SK-N-SH (cell line): ENCODE data around the gene CUL9. TPM values are rescaled to one million over a fixed set of nuclear protein-coding genes. Genes with fewer than 3 reads are reported as not detected.

ENCODE experiments used
- CTCF ChIA-PET: fragments of 300-600, 350-600 bp; formaldehyde crosslinking; extraction: SDS; loops from one replicate; lab custom pipeline; 2021; lab: Yijun Ruan, JAX
- POLR2A ChIA-PET: fragments of 350-600 bp; sonication (Branson Sonifier 250); formaldehyde crosslinking; extraction: SDS; loops from one replicate; lab custom pipeline; 2020; ENCODE audit warnings: antibody characterized with exemption, inconsistent platforms; lab: Yijun Ruan, JAX
- DNase-seq: peaks from one replicate; pipeline ENCODE4 v3.0.0; 2012
- H2AFZ ChIP-seq: fragments of 200-600 bp; sonication (generic); 2 replicates; pipeline ENCODE4 v1.8.1; 2016; ENCODE audit warnings: antibody characterized with exemption, mild to moderate bottlenecking, low read depth
- H3F3A ChIP-seq: fragments of 200-600 bp; sonication (generic); replicated peaks from 2 replicates; pipeline ENCODE3; 2016; ENCODE audit warnings: antibody characterized with exemption, mild to moderate bottlenecking; ENCODE audit not compliant: insufficient read depth
- H3K27ac ChIP-seq, 2 experiments: fragments of 200-500 bp in 1 of 2; fragments of 200-600 bp in 1 of 2; sonication (Bioruptor generic) in 1 of 2; sonication (generic), shearing (Covaris generic) in 1 of 2; 2 replicates each; pipeline versions ENCODE4 v1.5.1 to v1.6.1; 2014 to 2016; ENCODE audit warnings: low read depth in 2 of 2, inconsistent platforms in 1 of 2, low read length in 1 of 2, mild to moderate bottlenecking in 1 of 2, mixed read lengths in 1 of 2
- H3K27me3 ChIP-seq: fragments of 200-600 bp; sonication (generic), shearing (Covaris generic); 2 replicates; pipeline ENCODE4 v1.6.1; 2016; ENCODE audit warnings: mixed run types; ENCODE audit not compliant: insufficient read depth
- H3K36me3 ChIP-seq, 2 experiments: fragments of 200-500 bp in 1 of 2; fragments of 200-600 bp in 1 of 2; sonication (Bioruptor generic) in 1 of 2; sonication (generic) in 1 of 2; replicated peaks in 1 of 2; 2 replicates each; pipeline versions ENCODE3 to v1.5.1; 2014 to 2016; ENCODE audit warnings: low read length in 1 of 2, mild to moderate bottlenecking in 1 of 2; ENCODE audit not compliant: insufficient read depth in 2 of 2, control insufficient read depth in 1 of 2
- H3K4me1 ChIP-seq, 2 experiments: fragments of 200-500 bp in 1 of 2; fragments of 200-600 bp in 1 of 2; sonication (Bioruptor generic) in 1 of 2; sonication (generic), shearing (Covaris generic) in 1 of 2; 2 replicates each; pipeline versions ENCODE4 v1.5.1 to v1.6.1; 2014 to 2016; ENCODE audit warnings: low read depth in 1 of 2, low read length in 1 of 2, mixed run types in 1 of 2; ENCODE audit not compliant: insufficient read depth in 2 of 2, control insufficient read depth in 1 of 2
- H3K4me2 ChIP-seq: fragments of 200-600 bp; sonication (generic), shearing (Covaris generic); 2 replicates; pipeline ENCODE4 v1.6.1; 2017; ENCODE audit warnings: mixed run types
- H3K4me3 ChIP-seq, 2 experiments: fragments of 200-500 bp in 1 of 2; fragments of 200-600 bp in 1 of 2; sonication (Bioruptor generic) in 1 of 2; sonication (generic), shearing (Covaris generic) in 1 of 2; 2 replicates each; pipeline versions ENCODE4 v1.5.1 to v1.8.1; 2014 to 2016; ENCODE audit warnings: low read depth in 2 of 2, inconsistent platforms in 1 of 2, low read length in 1 of 2, mild to moderate bottlenecking in 1 of 2, mixed read lengths in 1 of 2, moderate library complexity in 1 of 2
- H3K79me2 ChIP-seq: fragments of 200-600 bp; sonication (generic); 2 replicates; pipeline ENCODE4 v1.8.1; 2017; ENCODE audit warnings: mild to moderate bottlenecking; ENCODE audit not compliant: insufficient read depth
- H3K9ac ChIP-seq: fragments of 200-600 bp; sonication (generic); 2 replicates; pipeline ENCODE4 v1.6.1; 2017; ENCODE audit warnings: mixed run types
- H3K9me2 ChIP-seq: fragments of 200-600 bp; sonication (generic); 2 replicates; pipeline ENCODE4 v1.6.1; 2017; ENCODE audit warnings: mixed run types
- H3K9me3 ChIP-seq: fragments of 200-600 bp; sonication (generic); 2 replicates; pipeline ENCODE4 v1.6.1; 2017; ENCODE audit warnings: mixed run types, mild to moderate bottlenecking, moderate library complexity
- H4K20me1 ChIP-seq: fragments of 200-600 bp; sonication (generic); 2 replicates; pipeline ENCODE4 v1.6.1; 2017; ENCODE audit warnings: mild to moderate bottlenecking, mixed run types; ENCODE audit not compliant: insufficient read depth
- ELF1 ChIP-seq: IDR thresholded peaks from 2 replicates; pipeline ENCODE4 v1.4.0; 2012
- EP300 ChIP-seq, 2 experiments: IDR thresholded peaks; 2 replicates each; pipeline versions ENCODE4 v1.4.0 to v1.6.1; 2012; ENCODE audit warnings: borderline replicate concordance in 1 of 2, low read depth in 1 of 2, low read length in 1 of 2
- EZH2phosphoT487 ChIP-seq: fragments of 200-600 bp; sonication (generic); IDR thresholded peaks from 2 replicates; pipeline ENCODE4 v1.6.1; 2017; ENCODE audit warnings: low read depth, mixed run types, mild to moderate bottlenecking, antibody characterized with exemption, moderate library complexity, borderline replicate concordance
- FOSL2 ChIP-seq: IDR thresholded peaks from 2 replicates; pipeline ENCODE4 v1.4.0; 2012; ENCODE audit warnings: low read depth, mild to moderate bottlenecking, moderate library complexity, borderline replicate concordance
- FOXJ3 ChIP-seq: sonication (generic); formaldehyde crosslinking; IDR thresholded peaks from 2 replicates; pipeline ENCODE4 v1.5.1; 2020; ENCODE audit warnings: mild to moderate bottlenecking, missing genetic modification reagents
- FOXM1 ChIP-seq: IDR thresholded peaks from 2 replicates; pipeline ENCODE4 v1.4.0; 2012; ENCODE audit warnings: low read depth, mild to moderate bottlenecking
- GATA2 ChIP-seq: sonication (generic); formaldehyde crosslinking; IDR thresholded peaks from 2 replicates; pipeline ENCODE4 v1.5.0; 2020; ENCODE audit warnings: mild to moderate bottlenecking, missing genetic modification reagents
- MXI1 ChIP-seq: IDR thresholded peaks from 2 replicates; pipeline ENCODE4 v1.6.1; 2012; ENCODE audit warnings: mild to moderate bottlenecking, low read depth, low read length, improper control_type of control experiment
- NFIC ChIP-seq: IDR thresholded peaks from 2 replicates; pipeline ENCODE4 v1.4.0; 2012; ENCODE audit warnings: borderline replicate concordance
- NRF1 ChIP-seq: IDR thresholded peaks from 2 replicates; pipeline ENCODE4 v1.6.1; 2012; ENCODE audit warnings: low read depth, mild to moderate bottlenecking, low read length
- RAD21 ChIP-seq: IDR thresholded peaks from 2 replicates; pipeline ENCODE4 v1.6.1; 2012; ENCODE audit warnings: mild to moderate bottlenecking, low read length
- RCOR1 ChIP-seq: fragments of 150-350 bp; IDR thresholded peaks from 2 replicates; pipeline ENCODE4 v1.6.1; 2017; ENCODE audit warnings: antibody characterized with exemption, low read length
- RFX5 ChIP-seq: IDR thresholded peaks from 2 replicates; pipeline ENCODE4 v1.6.1; 2012; ENCODE audit warnings: mild to moderate bottlenecking, improper control_type of control experiment, low read length
- RXRA ChIP-seq: IDR thresholded peaks from 2 replicates; pipeline ENCODE4 v1.4.0; 2012; ENCODE audit warnings: low read depth, mild to moderate bottlenecking, borderline replicate concordance
- TCF12 ChIP-seq: IDR thresholded peaks from 2 replicates; pipeline ENCODE4 v1.4.0; 2012
- TEAD4 ChIP-seq: IDR thresholded peaks from 2 replicates; pipeline ENCODE4 v1.4.0; 2012; ENCODE audit warnings: mild to moderate bottlenecking, borderline replicate concordance; ENCODE audit not compliant: insufficient read depth
- WGBS: methylation state at CpG from one replicate; pipeline ENCODE4 v1.1.6; 2017; ENCODE audit warnings: low lambda C conversion rate; 5-methylcytosine and 5-hydroxymethylcytosine counted together
- polyA plus RNA-seq, 3 experiments: library from polyadenylated mRNA; depleted of rRNA; stranded (reverse); fragments of >200 nt; gene quantifications; 2 replicates each; pipeline ENCODE4 v1.2.3, GENCODE V29; 2012
- TF ChIP-seq, protein P1 (sequence below): IDR thresholded peaks from 2 replicates; pipeline ENCODE4 v1.4.0; 2012; ENCODE audit warnings: low read depth, borderline replicate concordance
- TF ChIP-seq, protein P2 (sequence below): IDR thresholded peaks from 2 replicates; pipeline ENCODE4 v1.4.0; 2012; ENCODE audit warnings: low read depth, borderline replicate concordance
- TF ChIP-seq, protein P3 (sequence below): IDR thresholded peaks from 2 replicates; pipeline ENCODE4 v1.6.1; 2012; ENCODE audit warnings: mild to moderate bottlenecking, low read depth, low read length, moderate library complexity
- TF ChIP-seq, protein P4 (sequence below): IDR thresholded peaks from 2 replicates; pipeline ENCODE4 v1.4.0; 2012; ENCODE audit warnings: low read depth

The CUL9 gene
- polyA plus RNA-seq, 1 of the 3 experiments (the other 2 are of a cell fraction) = 37.7 TPM

DNA sequence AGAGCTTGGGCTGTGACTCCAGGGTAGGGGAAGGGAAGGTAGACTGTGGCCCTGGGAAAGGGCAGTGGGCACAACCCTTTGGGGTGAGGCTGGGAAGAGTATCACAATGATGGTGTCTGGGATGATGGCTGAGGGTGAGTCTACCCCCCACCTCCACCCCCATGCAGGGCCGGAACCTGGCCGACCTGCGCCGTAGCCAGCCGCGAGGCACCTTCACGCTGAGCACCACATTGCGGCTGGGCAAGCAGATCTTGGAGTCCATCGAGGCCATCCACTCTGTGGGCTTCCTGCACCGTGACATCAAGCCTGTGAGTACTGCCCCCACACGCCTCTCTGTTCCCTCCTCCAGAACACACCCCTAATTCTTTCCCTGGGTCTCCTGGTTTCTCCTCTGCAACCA is 71.4 kb downstream of the CUL9 start:
- Histone ChIP-seq H2AFZ (no peak overlapping the region), H3F3A (no peaks in the 10 kb centered on the region), H3K9me3 (no peaks in the 10 kb centered on the region)
- ChIA-PET CTCF (interaction anchor here (2.9 kb wide), 1 partner anchor 24 kb away, joined by 15 read pairs; the partner anchor contains the start of gene DNPH1), POLR2A (no interaction called here)
- TF ChIP-seq NRF1 = no peak
- TF ChIP-seq MXI1 = no peak
- TF ChIP-seq, protein P1, sequence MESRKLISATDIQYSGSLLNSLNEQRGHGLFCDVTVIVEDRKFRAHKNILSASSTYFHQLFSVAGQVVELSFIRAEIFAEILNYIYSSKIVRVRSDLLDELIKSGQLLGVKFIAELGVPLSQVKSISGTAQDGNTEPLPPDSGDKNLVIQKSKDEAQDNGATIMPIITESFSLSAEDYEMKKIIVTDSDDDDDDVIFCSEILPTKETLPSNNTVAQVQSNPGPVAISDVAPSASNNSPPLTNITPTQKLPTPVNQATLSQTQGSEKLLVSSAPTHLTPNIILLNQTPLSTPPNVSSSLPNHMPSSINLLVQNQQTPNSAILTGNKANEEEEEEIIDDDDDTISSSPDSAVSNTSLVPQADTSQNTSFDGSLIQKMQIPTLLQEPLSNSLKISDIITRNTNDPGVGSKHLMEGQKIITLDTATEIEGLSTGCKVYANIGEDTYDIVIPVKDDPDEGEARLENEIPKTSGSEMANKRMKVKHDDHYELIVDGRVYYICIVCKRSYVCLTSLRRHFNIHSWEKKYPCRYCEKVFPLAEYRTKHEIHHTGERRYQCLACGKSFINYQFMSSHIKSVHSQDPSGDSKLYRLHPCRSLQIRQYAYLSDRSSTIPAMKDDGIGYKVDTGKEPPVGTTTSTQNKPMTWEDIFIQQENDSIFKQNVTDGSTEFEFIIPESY = no peak
- TF ChIP-seq RFX5 = no peak
- TF ChIP-seq, all 33 proteins: peak for 0
- no peak overlapping the region for H3K9ac ChIP-seq
- H3K4me2 ChIP-seq = no peak overlapping the region
- H3K4me3 ChIP-seq = no peak overlapping the region
- H3K36me3 ChIP-seq = no peaks in the 10 kb centered on the region
- H3K27ac ChIP-seq = no peak overlapping the region
- DNase-seq = no peak
- H4K20me1 ChIP-seq = no peaks in the 10 kb centered on the region
- no peaks in the 10 kb centered on the region for H3K9me2 ChIP-seq
- no peaks in the 10 kb centered on the region for H3K4me1 ChIP-seq
- WGBS = 94% methylated on average over 4 of the region's 11 CpGs
- no peaks in the 10 kb centered on the region for H3K79me2 ChIP-seq
- no peaks in the 10 kb centered on the region for H3K27me3 ChIP-seq

DNA sequence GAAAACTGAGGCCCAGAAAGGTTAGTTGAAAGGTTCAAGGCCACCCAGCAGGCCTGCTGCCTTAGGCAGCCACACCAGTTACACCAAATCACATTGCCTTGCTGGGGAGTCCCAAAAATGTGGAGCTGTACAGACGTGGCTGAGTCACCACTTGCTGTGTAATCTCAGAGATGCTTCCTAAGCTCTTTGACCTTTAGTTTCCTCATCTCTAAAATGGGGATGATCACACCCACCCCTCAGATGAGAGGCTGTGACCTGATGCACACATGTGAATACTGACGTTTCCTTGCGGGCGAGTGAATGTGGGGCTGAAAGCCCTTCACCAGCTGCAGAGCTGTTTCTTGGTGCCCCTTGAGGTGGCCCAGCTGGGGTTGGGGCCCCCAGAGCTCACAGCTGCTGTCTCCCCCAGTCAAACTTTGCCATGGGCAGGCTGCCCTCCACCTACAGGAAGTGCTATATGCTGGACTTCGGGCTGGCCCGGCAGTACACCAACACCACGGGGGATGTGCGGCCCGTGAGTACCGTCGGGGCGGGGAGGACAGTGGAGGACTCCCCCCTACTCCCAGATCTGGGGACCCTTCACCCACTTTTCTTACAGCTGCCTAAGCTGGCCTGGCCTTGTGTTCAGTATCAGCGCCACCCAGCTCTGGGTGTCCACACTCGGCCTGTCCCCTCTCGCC is 72.3 kb downstream of the CUL9 start:
- POLR2A ChIA-PET = no interaction called here
- no peak for DNase-seq
- H3K27me3 ChIP-seq = no peaks in the 10 kb centered on the region
- no peaks in the 10 kb centered on the region for H3K79me2 ChIP-seq
- H3K4me3 ChIP-seq = no peak overlapping the region
- no peak overlapping the region for H3K27ac ChIP-seq
- no peak overlapping the region for H3K4me2 ChIP-seq
- WGBS = 88% methylated on average over 15 of the region's 15 CpGs
- H3K9ac ChIP-seq = no peak overlapping the region
- no peaks in the 10 kb centered on the region for H3K4me1 ChIP-seq
- H4K20me1 ChIP-seq = no peaks in the 10 kb centered on the region
- CTCF ChIA-PET = interaction anchor here (0.9 kb wide), 1 partner anchor 25 kb away, joined by 4 read pairs; the partner anchor contains the start of gene DNPH1
- no peaks in the 10 kb centered on the region for H3K9me2 ChIP-seq
- no peak overlapping the region for H2AFZ ChIP-seq
- H3K36me3 ChIP-seq = no peaks in the 10 kb centered on the region
- no peaks in the 10 kb centered on the region for H3F3A ChIP-seq
- no peaks in the 10 kb centered on the region for H3K9me3 ChIP-seq
- no peak for TF ChIP-seq GATA2 (CRISPR knock-in tag)
- TF ChIP-seq ELF1 = no peak
- no peak for TF ChIP-seq TCF12
- TF ChIP-seq, protein P2, sequence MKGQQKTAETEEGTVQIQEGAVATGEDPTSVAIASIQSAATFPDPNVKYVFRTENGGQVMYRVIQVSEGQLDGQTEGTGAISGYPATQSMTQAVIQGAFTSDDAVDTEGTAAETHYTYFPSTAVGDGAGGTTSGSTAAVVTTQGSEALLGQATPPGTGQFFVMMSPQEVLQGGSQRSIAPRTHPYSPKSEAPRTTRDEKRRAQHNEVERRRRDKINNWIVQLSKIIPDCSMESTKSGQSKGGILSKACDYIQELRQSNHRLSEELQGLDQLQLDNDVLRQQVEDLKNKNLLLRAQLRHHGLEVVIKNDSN = no peak
- TF ChIP-seq FOXJ3 (CRISPR knock-in tag) = no peak
- TF ChIP-seq RXRA = no peak
- TF ChIP-seq, protein P3, sequence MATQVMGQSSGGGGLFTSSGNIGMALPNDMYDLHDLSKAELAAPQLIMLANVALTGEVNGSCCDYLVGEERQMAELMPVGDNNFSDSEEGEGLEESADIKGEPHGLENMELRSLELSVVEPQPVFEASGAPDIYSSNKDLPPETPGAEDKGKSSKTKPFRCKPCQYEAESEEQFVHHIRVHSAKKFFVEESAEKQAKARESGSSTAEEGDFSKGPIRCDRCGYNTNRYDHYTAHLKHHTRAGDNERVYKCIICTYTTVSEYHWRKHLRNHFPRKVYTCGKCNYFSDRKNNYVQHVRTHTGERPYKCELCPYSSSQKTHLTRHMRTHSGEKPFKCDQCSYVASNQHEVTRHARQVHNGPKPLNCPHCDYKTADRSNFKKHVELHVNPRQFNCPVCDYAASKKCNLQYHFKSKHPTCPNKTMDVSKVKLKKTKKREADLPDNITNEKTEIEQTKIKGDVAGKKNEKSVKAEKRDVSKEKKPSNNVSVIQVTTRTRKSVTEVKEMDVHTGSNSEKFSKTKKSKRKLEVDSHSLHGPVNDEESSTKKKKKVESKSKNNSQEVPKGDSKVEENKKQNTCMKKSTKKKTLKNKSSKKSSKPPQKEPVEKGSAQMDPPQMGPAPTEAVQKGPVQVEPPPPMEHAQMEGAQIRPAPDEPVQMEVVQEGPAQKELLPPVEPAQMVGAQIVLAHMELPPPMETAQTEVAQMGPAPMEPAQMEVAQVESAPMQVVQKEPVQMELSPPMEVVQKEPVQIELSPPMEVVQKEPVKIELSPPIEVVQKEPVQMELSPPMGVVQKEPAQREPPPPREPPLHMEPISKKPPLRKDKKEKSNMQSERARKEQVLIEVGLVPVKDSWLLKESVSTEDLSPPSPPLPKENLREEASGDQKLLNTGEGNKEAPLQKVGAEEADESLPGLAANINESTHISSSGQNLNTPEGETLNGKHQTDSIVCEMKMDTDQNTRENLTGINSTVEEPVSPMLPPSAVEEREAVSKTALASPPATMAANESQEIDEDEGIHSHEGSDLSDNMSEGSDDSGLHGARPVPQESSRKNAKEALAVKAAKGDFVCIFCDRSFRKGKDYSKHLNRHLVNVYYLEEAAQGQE = no peak
- TF ChIP-seq TEAD4 = no peak
- TF ChIP-seq, protein P4, sequence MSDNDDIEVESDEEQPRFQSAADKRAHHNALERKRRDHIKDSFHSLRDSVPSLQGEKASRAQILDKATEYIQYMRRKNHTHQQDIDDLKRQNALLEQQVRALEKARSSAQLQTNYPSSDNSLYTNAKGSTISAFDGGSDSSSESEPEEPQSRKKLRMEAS = no peak
- TF ChIP-seq FOSL2 = no peak
- no peak for TF ChIP-seq NFIC
- no peak for TF ChIP-seq RFX5
- no peak for TF ChIP-seq EZH2phosphoT487
- no peak for TF ChIP-seq EP300 (IDR thresholded peaks at IDR 0.05; ENCODE audit: borderline replicate concordance in 1 of 2, low read depth in 1 of 2, low read length in 1 of 2)
- TF ChIP-seq NRF1 = no peak
- TF ChIP-seq RAD21 = no peak
- TF ChIP-seq RCOR1 = no peak
- TF ChIP-seq FOXM1 = no peak
